ENCODE data around the gene AFAP1L2. TPM values are rescaled to one million over a fixed set of nuclear protein-coding genes. Genes with fewer than 3 reads are reported as not detected.

The AFAP1L2 gene
- total and polyA plus RNA-seq, 12 donors, result 2.9 to 5.0 (median 4.3) TPM

DNA sequence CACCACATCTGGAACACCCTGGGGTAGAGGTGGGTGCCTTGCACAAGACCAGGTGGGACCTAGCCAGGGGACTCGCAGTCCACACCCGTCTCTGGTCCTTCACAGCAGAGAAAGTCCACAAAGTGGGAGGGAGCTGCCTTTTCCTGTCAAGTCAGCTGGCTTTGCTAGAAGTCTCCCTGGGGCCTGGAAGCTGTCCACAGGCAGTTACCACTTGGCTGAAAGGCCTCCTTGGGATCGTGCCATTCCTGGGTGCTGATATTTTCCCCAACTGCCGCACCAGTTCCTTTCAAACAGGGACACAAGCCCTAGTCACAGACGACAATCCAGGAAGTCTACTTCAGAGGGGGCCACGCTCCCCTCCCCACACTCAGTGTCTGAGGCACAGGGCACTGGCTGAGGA is 75.4 kb downstream of the AFAP1L2 start:
- ATAC-seq (peak; percentile 46 to 76 (median 69)), DNase-seq (peak; percentile 63 to 73)
- Histone ChIP-seq H3K27ac (peak overlapping the region in 6 of 10 donors; percentile 36 to 75 (median 56)), H3K4me1 (peaks cover 18 to 52% (median 31%) of the 10 kb centered on the region in 9 donors), H3K27me3 (no peaks in the 10 kb centered on the region), H3K4me3 (no peak overlapping the region), H3K9me3 (no peaks in the 10 kb centered on the region), H3K36me3 (peaks cover 0 to 5% (median 0%) of the 10 kb centered on the region in 9 donors)
- TF ChIP-seq, protein P1, sequence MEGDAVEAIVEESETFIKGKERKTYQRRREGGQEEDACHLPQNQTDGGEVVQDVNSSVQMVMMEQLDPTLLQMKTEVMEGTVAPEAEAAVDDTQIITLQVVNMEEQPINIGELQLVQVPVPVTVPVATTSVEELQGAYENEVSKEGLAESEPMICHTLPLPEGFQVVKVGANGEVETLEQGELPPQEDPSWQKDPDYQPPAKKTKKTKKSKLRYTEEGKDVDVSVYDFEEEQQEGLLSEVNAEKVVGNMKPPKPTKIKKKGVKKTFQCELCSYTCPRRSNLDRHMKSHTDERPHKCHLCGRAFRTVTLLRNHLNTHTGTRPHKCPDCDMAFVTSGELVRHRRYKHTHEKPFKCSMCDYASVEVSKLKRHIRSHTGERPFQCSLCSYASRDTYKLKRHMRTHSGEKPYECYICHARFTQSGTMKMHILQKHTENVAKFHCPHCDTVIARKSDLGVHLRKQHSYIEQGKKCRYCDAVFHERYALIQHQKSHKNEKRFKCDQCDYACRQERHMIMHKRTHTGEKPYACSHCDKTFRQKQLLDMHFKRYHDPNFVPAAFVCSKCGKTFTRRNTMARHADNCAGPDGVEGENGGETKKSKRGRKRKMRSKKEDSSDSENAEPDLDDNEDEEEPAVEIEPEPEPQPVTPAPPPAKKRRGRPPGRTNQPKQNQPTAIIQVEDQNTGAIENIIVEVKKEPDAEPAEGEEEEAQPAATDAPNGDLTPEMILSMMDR (IDR thresholded peaks at IDR 0.05), result no peak
- intact Hi-C loops (cut with DNase I), result no loop called here
- WGBS, 2 donors, result 22 to 37% methylated on average over 6 of the region's 6 CpGs

DNA sequence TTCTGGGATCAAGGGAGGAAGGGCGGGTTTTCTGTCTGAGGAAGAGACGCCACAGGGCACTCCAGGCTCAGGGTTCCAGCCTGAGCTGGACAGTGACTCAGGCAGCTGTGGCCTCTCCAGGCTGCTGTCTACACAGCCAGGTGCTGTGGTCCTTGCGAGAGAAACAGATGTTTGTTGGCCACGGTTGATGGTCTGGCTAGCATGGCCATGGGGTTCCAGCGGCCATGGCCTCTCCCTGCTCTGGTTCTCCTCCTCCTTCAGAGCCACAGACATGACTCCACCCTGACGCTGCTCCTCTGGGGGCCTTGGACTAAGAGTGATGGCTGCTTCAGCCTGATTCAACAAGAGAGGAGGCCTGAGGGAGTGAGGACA is 75.9 kb downstream of the AFAP1L2 start:
- ATAC-seq (peak; percentile 1 to 42 (median 26)), DNase-seq (no peak)
- peak overlapping the region in 6 of 10 donors; percentile 36 to 75 (median 56) for H3K27ac ChIP-seq
- WGBS, 2 donors, result 66 to 83% methylated on average over 6 of the region's 6 CpGs
- H3K27me3 ChIP-seq, result no peaks in the 10 kb centered on the region
- H3K4me1 ChIP-seq, result peaks cover 18 to 47% (median 31%) of the 10 kb centered on the region in 9 donors
- TF ChIP-seq, protein P1 (IDR thresholded peaks at IDR 0.05), result no peak
- H3K36me3 ChIP-seq, result peaks cover 0 to 5% (median 0%) of the 10 kb centered on the region in 9 donors
- intact Hi-C loops (cut with DNase I), result no loop called here
- H3K9me3 ChIP-seq, result no peaks in the 10 kb centered on the region
- no peak overlapping the region for H3K4me3 ChIP-seq

DNA sequence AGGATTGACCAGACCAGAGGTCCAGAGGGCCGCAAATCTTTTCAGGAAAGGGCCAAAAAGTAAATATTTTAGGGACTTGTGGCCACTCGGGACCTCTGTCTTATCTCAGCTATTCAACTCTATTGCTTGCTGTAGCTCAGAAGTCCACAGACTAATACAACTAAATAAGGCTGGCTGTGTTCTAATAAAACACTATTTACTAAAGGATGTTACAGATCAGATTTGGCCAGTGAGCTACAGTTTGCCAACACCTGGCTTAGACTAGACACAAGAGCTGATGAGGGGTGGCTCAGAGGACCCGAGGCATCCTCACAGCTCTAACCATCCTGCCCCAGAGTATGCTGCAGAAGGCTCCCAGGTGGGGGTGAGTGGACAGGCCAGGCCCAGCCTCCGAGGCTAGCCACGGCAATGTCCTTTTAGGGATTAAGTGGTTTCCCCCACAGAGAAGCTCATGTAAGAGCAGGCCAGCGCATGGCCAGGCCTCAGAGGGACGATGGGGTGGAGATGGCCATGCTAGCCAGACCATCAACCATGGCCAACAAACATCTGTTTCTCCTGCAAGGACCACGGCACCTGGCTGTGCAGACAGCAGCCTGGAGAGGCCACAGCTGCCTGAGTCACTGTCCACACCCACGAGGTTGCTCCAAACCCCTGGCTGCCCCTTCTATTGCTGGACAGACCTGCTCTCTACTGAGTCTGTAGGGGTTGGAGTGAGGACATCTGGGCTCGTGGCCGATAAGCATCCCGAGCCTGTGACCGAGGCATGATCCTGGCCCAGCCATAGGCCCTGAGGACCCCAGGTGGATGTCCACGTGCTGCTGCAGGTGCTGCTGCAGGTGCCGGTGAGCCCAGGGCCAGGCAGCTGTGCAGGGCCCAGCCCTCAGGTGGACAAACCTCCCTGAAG is 76.5 kb downstream of the AFAP1L2 start:
- TF ChIP-seq, protein P1 (IDR thresholded peaks at IDR 0.05), result no peak
- DNase-seq, result peak; percentile 28 to 40
- no peaks in the 10 kb centered on the region for H3K27me3 ChIP-seq
- 75 to 76% methylated on average over 15 of the region's 15 CpGs for WGBS, 2 donors
- intact Hi-C loops (cut with DNase I), result no loop called here
- no peaks in the 10 kb centered on the region for H3K9me3 ChIP-seq
- H3K4me3 ChIP-seq, result no peak overlapping the region
- H3K4me1 ChIP-seq, result peaks cover 17 to 45% (median 26%) of the 10 kb centered on the region in 9 donors
- ATAC-seq, result peak; percentile 11 to 63 (median 55)
- peak overlapping the region in 4 of 10 donors; percentile 7 to 71 (median 56) for H3K27ac ChIP-seq
- H3K36me3 ChIP-seq, result peaks cover 0 to 5% (median 0%) of the 10 kb centered on the region in 9 donors

DNA sequence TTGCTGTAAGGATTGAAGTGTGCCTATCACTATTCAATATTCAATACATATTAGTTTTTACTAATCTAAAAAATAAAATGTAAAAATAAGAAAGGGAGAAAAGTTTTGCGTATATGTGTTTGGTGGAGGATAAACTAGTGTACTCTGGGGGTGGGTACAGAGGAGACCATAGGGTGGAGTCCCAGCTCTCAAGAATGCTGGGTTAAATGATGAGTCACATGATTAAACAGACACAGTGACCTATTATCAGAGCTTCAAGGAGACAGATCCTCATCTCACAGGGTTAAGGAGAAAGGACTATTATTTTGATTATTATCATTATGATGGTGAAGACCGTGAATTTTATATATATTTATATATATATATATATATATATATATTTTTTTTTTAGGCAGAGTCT is 77.5 kb downstream of the AFAP1L2 start:
- DNase-seq (no peak), ATAC-seq (no peak)
- no peaks in the 10 kb centered on the region for H3K27me3 ChIP-seq
- intact Hi-C loops (cut with DNase I), result no loop called here
- H3K27ac ChIP-seq, result no peak overlapping the region
- TF ChIP-seq, protein P1 (IDR thresholded peaks at IDR 0.05), result no peak
- WGBS, 2 donors, result 89 to 91% methylated on average over 2 of the region's 2 CpGs
- no peak overlapping the region for H3K4me3 ChIP-seq
- no peaks in the 10 kb centered on the region for H3K9me3 ChIP-seq
- peaks cover 0 to 12% (median 0%) of the 10 kb centered on the region in 9 donors for H3K36me3 ChIP-seq
- H3K4me1 ChIP-seq, result peaks cover 12 to 45% (median 17%) of the 10 kb centered on the region in 9 donors

All from heart right ventricle (tissue), 16 donors.